ENCODE data around the gene NUMB. TPM values are rescaled to one million over a fixed set of nuclear protein-coding genes. Genes with fewer than 3 reads are reported as not detected.
A peak's percentile ranks its signal among the peaks of the same experiment; 100 is the strongest.

The NUMB gene
- 7.1 TPM in 2 replicates for polyA plus RNA-seq (2014; cell fraction: cytosol; rRNA removed)
- polyA plus RNA-seq (2014; cell fraction: nucleus; rRNA removed): 12.0 and 32.5 TPM in 2 replicates

DNA sequence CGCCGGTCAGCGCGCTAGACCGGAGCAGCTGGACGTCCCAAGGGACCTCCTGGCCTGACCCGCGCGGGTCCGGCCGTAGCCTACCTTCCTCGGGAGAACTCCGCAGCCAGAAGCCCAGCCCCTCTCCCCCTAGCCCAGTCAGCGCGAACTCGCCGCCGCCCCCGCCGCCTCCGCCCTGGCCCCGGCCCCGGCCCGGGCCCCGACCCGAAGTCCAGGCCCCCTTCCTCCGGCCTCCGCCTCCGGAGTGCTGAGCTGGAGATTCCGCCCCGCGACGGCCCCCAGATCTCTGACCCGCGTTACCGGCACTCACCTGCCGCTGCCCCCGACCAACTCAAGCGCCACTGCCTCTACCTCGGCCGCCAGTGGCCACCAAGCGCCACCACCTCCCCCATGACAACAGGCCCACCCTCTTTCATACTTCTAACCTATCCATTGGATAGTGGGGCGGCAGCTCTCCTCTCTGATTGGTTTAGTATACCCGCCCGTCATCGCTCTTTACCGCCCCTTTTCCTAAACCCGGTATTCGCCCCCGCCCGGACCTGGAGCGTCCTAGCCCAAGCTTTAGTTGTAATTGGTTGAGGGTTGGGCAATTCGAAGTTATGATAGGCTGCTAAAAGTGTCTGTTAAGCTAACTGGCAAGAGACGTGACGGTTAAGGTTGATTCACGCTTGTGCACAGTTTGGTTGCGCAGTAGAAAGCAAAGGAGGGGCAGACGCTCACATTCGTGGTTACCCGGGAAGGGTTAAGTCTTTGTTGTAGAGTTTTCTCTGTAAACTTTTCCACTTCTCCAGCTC is at the start of gene NUMB:
TSS of gene NUMB (minus strand) at position 364 of the 794 bp plus-strand sequence. CDS start 102,795 bp downstream, outside the sequence.
- DNase-seq (ENCODE audit: low spot score): peak; percentile 100

DNA sequence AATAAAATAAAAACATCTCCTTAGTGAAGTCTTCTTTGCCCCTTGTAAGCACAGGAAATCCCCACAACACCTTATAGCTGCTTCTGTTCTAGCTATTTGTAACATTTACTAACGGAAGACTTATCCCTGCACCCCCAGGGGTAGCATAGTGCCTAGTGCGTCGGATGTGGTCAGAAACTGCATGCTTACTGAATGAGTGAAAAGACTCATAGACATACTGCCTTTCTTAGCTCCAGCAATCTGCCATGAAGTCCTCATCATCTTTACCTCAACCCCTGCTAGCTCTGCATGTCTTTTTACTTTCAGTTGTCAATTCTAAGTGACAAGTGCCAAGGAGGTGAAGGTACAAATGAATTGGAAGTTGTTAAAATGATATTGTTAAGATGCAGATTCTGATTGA is 45.3 kb upstream of the NUMB start:
- no peak for DNase-seq (ENCODE audit: low spot score)

DNA sequence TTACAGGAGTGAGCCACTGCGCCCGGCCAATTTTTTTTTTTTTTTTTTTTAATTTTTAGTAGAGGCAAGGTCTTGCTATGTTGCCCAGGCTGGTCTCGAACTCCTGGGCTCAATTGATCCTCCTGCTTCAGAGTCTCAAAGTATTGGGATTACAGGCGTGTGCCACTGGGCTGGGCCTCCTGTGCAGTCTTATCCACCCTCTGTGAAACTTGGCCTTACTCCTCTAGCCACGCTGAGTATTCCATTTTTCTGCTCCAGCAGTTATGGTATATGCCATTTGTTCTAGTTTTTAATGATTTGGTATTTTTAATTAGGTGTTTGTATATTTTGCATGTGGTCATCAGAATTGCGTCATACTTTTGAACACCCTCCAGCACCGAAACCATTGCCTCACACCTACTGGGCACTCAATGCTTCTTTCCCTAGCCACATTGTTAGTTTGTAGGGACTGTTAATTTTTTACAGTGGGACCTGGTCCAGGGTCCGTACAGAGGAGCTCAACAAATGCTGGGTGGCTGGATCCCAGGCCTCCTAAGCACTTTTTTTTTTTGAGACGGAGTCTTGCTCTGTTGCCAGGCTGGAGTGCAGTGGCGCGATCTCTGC is 43.8 kb upstream of the NUMB start:
- DNase-seq (ENCODE audit: low spot score): no peak

DNA sequence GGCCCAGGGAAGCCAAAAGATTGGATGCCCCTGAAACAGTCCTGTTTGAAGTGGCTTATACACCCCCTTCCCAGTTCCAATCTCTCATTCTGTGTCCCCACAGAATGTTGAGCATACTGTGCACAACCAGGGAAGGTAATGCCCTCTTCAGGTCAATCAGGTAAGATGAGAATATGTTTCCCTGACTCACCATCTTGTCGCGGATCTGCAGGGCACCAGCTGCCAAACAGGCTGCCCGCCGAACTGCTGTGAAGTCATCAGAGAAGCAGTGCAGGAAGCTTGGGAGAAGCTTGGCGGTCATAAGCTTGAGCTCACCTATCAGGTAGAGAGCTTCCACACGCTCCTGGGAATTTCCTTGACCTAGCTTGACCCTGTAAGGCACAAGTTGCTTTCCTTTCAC is 42.0 kb upstream of the NUMB start:
- DNase-seq (ENCODE audit: low spot score): no peak

DNA sequence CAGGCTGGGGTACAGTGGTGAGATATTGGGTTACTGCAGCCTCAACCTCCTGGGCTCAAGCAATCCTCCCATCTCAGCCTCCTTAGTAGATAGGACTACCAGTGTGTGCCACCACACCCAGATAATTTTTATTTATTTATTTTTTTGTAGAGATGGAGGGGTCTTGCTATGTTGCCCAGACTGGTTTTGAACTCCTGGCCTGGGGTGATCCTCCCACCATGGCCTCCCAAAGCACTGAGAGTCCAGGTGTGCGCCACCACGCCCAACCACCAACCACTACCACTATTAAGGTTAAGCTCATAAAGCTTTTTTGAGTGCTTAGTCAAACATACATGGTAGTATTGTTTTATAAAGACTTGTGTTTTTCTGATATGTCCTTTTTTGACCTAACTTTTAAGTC is 36.2 kb upstream of the NUMB start:
- DNase-seq (ENCODE audit: low spot score): no peak

DNA sequence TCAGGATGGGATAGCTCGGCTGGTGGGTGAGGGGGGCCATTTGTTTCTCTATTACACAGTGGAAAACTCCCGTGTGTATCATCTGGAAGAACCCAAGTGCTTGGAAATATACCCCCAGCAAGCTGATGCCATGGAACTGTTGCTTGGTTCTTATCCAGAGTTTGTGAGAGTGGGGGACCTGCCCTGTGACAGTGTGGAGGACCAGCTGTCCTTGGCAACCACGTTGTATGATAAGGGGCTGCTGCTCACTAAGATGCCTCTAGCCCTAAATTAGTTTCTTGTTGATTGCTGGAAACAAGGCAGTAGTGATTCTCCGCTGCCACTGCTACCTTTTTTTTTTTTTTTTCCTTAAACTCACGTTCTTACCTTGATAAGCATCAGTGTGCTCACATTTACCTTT is 34.3 kb upstream of the NUMB start:
- DNase-seq (ENCODE audit: low spot score): no peak

DNA sequence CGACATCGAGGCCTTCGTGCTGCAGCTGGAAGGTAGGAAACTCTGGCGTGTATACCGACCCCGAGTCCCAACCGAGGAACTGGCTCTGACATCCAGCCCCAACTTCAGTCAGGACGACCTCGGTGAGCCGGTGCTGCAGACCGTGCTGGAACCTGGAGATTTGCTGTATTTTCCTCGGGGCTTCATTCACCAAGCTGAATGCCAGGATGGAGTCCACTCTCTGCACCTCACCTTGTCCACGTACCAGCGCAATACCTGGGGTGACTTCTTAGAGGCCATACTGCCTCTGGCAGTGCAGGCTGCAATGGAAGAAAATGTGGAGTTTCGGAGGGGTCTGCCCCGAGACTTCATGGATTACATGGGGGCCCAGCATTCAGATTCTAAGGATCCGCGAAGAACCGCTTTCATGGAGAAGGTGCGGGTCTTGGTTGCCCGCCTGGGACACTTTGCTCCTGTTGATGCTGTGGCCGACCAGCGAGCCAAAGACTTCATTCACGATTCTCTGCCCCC is 33.8 kb upstream of the NUMB start:
- DNase-seq (ENCODE audit: low spot score): no peak

DNA sequence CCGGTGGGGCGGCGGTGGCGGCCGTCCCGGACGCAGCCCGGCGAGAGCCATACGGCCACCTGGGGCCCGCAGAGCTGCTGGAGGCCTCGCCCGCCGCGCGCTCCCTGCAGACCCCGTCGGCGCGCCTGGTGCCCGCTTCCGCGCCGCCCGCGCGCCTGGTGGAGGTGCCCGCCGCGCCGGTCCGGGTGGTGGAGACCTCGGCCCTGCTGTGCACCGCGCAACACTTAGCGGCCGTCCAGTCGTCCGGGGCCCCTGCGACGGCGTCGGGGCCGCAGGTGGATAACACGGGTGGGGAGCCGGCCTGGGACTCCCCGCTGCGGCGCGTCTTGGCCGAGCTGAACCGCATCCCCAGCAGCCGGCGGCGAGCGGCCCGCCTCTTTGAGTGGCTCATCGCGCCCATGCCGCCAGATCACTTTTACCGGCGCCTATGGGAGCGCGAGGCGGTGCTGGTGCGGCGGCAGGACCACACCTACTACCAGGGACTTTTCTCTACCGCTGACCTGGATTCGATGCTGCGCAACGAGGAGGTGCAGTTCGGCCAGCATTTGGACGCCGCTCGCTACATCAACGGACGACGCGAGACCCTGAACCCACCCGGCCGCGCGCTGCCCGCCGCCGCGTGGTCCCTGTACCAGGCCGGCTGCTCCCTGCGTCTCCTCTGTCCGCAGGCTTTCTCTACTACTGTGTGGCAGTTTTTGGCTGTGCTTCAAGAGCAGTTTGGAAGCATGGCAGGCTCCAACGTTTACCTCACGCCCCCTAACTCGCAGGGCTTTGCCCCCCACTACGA is 33.1 kb upstream of the NUMB start:
- DNase-seq (ENCODE audit: low spot score): peak; percentile 49

DNA sequence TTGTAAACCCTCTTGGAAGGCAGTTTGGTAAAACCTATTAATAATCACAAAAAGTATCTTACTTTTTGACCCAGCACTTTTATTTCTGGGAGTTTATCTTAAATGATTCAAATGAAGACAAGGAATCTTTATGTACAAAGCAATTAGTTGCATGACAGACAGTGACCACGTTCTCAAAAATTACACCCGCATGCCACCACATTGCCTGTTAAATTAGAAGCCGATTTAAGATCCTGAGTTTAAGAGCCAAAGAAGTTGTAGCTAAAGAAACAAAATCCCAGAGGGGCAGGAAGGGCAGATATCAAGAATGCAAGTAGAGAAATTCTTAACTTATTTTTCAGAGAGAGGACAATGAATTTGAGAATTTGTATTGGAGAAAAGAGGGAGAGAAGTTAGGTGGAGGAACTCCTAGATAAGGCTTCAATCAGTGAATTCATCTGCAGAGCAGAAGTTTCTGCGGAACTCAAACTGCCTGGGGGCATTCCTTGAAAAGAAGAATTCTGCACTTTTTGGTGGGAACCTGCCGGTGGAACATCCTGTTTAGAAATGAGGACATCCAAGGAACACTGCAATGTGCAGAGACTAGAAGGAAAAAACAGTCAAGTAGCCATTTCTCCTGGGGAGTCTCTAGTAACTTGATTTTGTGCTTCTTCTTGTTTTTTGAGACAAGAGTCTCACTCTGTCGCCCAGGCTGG is 31.3 kb upstream of the NUMB start:
- no peak for DNase-seq (ENCODE audit: low spot score)

DNA sequence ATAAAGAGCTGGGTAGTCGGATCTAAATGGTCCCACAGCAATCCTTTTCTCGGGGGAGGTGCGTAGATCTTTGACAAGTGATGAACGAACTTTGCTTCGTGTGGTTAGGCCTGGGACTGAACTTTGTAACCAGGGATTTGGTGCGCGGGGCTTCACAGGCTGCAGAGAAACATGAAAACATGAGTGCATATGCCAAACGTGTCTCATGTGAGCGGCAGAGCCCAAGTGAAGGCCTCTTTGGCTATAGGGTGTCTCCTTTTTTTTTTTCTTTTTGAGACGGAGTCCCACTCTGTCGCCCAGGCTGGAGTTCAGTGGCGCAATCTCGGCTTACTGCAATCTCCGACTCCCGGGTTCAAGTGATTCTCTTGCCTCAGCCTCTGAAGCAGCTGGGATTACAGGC is 20.3 kb upstream of the NUMB start:
- no peak for DNase-seq (ENCODE audit: low spot score)

DNA sequence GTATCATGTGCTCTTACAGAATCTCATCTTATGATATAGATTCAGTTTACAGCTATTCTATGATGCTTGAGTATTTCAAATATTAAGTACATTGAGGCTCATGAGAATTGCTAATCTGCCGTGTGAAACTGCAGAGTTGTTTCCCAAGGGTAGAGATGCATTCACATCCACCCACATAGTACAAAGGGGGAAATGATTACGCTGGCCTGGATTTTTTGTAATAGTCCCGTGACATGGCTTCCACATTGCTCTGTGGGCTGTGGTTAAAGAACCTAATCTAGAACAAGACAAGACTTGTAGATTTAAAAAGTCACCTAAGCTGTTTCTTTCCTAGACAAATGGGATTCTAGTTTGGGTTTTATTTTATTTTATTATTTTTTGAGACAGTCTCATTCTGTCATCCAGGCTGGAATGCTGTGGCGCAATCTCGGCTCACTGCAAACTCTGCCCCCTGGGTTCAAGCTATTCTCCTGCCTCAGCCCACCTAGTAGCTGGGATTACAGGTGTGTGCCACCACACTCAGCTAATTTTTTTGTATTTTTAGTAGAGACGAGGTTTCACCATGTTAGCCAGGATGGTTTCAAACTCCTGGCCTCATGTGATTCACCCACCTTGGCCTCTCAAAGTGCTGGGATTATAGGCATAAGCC is 19.4 kb upstream of the NUMB start:
- DNase-seq (ENCODE audit: low spot score): no peak

DNA sequence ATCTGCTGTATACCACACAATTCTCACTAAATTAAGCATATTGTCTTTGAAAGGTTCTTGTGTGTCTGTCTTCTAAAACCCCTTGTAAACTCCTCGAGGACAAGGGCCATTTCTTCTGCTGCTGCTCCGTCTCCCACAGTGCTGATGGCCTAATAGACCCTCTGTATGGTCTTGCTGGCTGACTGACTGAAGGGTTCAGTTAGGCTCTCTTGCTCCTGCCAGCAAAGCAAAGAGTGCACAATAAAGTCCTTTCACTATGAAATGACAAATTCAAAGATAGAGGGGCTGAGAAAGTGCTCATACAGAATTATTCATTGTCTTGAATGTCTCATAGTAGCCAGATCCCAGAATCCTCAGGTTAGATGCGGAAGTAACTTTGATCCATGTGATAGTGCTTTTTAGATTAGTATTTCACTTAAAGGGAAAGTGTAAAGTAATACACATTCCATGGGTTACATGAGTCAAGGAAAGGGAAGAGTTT is 18.1 kb upstream of the NUMB start:
- DNase-seq (ENCODE audit: low spot score): no peak

DNA sequence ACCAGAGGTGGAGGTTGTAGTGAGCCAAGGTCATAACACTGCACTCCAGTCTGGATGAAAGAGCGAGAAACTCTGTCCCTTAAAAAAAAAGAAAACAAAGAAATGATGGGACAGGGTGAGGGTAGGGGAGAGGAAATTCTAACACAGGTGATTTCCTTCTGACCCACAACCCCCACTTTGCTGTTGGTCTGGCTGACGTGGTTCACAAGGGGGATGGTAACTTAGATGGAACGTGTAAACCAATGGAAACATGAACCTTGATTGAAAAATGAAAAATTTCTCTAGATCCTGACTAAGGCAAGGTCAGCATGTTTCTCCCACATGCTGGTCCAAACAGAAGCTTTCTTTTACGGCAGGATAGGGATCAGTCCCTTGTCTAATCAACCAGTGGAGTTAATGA is 16.6 kb upstream of the NUMB start:
- DNase-seq (ENCODE audit: low spot score): no peak

DNA sequence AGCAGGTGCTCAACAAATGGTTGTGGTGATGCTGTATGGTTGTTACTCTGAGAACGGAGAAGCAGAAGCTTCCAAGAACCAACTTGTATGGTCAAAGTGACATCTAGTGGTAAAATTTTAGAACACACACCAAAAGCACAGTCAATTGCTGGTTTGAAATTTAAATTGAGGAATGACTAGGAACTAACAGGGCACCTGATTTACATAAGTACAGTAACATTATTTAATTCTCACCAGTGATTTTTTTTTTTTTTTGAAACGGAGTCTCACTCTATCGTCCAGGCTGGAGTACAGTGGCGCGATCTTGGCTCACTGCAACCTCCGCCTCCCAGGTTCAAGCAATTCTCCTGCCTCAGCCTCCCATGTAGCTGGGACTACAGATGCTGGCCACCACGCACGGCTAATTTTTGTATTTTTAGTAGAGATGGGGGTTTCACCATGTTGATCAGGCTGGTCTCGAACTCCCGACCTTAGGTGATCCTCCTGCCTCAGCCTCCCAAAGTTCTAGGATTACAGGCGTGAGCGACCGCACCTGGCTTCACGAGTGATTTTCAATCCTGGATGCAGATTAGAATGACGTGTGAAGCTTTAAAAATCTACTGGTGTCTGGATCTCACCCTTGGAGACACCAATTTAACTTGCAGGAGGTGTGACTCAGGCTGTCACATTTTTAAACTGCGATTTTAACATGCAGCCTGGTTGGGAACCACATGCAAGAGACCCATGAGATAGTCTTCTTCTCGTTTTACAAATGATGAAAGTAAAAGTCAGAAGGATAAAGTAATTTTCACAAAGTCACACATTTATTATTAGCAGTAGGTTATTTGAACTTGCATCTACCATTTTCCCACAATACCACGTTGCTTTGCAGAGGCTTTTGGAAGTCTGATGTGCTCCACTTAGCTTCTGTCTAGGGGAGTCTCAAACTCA is 14.1 kb upstream of the NUMB start:
- peak; percentile 52 for DNase-seq (ENCODE audit: low spot score)

DNA sequence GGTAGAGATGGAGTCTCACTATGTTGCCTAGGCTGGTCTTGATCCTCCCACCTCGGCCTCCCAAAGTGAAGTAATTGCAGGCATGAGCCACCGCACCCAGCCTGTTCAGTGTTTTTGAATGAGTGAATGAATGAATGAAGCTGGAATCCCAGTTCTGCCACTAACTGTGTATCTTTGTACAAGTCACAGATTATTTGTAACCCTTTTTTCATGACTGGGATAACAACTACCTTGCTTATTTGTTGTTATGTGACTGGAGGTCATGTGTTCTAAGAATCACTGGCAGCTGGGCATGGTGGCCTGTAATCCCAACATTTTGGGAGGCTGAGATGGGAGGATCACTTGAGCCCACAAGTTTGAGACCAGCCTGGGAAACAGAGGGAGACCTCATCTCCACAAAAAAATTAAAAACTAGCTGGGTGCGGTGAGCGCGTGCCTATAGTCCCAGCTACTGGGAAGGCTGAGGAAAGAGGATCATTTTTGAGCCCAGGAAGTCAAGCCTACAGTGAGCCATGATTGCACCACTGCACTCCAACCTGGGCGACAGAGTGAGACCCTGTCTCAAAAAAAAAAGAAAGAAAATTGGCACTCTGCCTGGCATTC is 13.3 kb upstream of the NUMB start:
- DNase-seq (ENCODE audit: low spot score): no peak

DNA sequence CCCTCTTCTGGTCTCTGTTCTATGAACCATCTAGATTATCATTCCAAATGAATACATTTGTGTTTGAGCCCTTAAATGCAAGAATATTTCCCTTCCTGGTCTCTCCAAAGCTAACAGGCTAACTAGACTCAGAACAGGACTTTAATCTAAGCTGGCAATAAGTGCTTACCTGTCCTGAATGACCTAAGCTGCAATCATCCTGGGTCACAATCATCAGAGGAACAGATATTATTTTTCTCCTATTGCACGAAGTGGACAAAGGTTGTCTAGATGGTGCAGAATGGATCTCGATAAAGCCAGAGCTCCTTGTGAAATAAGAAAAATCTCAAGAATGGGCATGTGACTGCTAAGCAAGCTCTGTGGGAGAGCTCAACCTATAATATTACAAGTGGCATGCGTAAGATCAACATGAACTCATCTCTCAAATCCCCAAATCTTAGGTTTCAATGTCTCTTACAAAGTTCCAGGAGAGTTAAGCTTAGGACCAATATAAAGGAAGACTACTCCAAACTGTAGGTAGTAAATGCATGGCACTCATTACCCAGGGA is 10.6 kb upstream of the NUMB start:
- DNase-seq (ENCODE audit: low spot score): no peak

DNA sequence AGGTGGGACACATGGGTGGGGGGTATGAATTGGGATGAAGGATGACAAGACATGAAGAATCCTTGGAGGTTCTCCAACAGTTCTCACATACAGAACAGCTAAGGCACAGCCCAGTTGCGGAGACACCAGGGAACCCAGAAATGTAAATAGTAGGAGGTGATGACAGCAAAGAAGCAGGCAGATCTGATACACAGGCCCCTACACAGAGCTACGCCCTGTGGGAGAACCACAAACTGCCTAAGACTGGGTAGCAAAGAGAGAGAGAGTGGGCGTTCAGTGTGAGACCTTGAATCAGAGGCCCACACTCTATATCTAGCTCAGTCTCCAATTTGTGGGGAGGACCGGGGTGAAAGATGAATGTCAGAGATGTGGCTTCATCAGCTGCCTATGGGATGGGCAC is 9.5 kb upstream of the NUMB start:
- no peak for DNase-seq (ENCODE audit: low spot score)

DNA sequence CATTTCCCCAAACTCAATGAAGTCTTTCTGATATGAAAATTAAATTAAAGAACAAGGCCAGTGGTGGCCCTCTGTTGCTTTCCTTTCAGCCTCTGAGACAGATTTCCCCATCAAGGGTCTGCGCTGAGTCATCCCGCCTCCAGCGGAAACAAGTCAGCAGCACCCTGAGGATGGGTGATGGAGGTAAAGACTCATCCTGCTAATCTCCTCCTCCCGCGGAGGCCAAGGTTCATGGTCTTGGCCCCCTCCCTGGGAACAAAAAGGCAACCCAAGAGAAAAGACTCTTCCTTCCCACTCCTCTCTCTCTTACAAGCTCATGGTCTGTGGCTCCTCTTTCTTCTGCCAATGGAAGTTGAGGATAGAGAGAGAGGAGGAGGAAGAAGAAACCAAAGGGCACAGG is 9.0 kb upstream of the NUMB start:
- DNase-seq (ENCODE audit: low spot score): no peak

DNA sequence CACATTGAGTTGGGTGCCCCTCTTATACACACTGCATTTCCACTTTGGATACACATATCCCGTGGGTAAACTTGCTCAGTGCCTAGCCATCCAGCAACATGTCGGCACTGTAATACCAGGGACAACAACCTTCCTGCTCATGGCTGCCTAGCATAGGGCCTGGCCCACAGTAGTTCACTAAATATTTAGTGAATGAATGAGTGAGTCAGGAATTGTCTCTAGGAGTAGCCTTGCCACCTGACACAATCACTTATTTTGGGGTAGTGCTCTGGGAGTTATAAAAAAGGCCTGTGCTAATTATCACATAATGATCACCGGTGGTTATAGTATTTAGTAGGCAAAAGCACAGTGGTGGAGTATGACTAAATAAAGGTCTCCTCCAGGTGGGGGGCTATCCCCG is 8.5 kb upstream of the NUMB start:
- DNase-seq (ENCODE audit: low spot score): no peak

All from SK-N-DZ (cell line).